Measurements from ENCODE around the gene PSMA7.

PSMA7 gene

GRCh38 chr20:62104234-62104789 is 38.9 kb downstream of the PSMA7 start:
- intact Hi-C loops (cut with DNase I; ENCODE audit: low total_unique reads), result no loop called here
- DNase-seq, result no peak
- Histone ChIP-seq H3K4me3 (no peak overlapping the region), H3K4me1 (peaks cover 0 to 9% (median 2%) of the 10 kb centered on the region in 4 donors), H3K27ac (no peak overlapping the region), H3K36me3 (no peaks in the 10 kb centered on the region), H3K9me3 (peaks cover 4 to 52% (median 43%) of the 10 kb centered on the region in 3 donors), H3K27me3 (peaks cover 0 to 35% of the 10 kb centered on the region in 2 donors)
- TF ChIP-seq, protein P1, sequence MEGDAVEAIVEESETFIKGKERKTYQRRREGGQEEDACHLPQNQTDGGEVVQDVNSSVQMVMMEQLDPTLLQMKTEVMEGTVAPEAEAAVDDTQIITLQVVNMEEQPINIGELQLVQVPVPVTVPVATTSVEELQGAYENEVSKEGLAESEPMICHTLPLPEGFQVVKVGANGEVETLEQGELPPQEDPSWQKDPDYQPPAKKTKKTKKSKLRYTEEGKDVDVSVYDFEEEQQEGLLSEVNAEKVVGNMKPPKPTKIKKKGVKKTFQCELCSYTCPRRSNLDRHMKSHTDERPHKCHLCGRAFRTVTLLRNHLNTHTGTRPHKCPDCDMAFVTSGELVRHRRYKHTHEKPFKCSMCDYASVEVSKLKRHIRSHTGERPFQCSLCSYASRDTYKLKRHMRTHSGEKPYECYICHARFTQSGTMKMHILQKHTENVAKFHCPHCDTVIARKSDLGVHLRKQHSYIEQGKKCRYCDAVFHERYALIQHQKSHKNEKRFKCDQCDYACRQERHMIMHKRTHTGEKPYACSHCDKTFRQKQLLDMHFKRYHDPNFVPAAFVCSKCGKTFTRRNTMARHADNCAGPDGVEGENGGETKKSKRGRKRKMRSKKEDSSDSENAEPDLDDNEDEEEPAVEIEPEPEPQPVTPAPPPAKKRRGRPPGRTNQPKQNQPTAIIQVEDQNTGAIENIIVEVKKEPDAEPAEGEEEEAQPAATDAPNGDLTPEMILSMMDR (IDR thresholded peaks at IDR 0.05), result no peak

GRCh38 chr20:62103508-62104233 is 39.5 kb downstream of the PSMA7 start:
- H3K9me3 ChIP-seq, result peaks cover 3 to 46% (median 37%) of the 10 kb centered on the region in 3 donors
- TF ChIP-seq, protein P1 (IDR thresholded peaks at IDR 0.05), result no peak
- H3K27me3 ChIP-seq, result peaks cover 0 to 35% of the 10 kb centered on the region in 2 donors
- no peak overlapping the region for H3K27ac ChIP-seq
- peaks cover 0 to 9% (median 2%) of the 10 kb centered on the region in 4 donors for H3K4me1 ChIP-seq
- no peak overlapping the region for H3K4me3 ChIP-seq
- intact Hi-C loops (cut with DNase I; ENCODE audit: low total_unique reads), result no loop called here
- no peak for DNase-seq
- H3K36me3 ChIP-seq, result no peaks in the 10 kb centered on the region

- DNase-seq, result no peak
- no peak overlapping the region for H3K4me3 ChIP-seq
- H3K27ac ChIP-seq, result no peak overlapping the region
- H3K36me3 ChIP-seq, result no peaks in the 10 kb centered on the region
- peaks cover 0 to 48% of the 10 kb centered on the region in 2 donors for H3K27me3 ChIP-seq
- TF ChIP-seq, protein P1 (IDR thresholded peaks at IDR 0.05), result no peak
- H3K4me1 ChIP-seq, result peaks cover 0 to 9% (median 2%) of the 10 kb centered on the region in 4 donors
- intact Hi-C loops (cut with DNase I; ENCODE audit: low total_unique reads), result no loop called here
- H3K9me3 ChIP-seq, result peaks cover 0 to 21% (median 15%) of the 10 kb centered on the region in 3 donors
Measured at GRCh38 chr20:62101078-62101477, 42.1 kb downstream of the PSMA7 start.

GRCh38 chr20:62097881-62098407 is 45.2 kb downstream of the PSMA7 start:
- H3K36me3 ChIP-seq, result no peaks in the 10 kb centered on the region
- no peak for DNase-seq
- no peaks in the 10 kb centered on the region for H3K4me1 ChIP-seq
- H3K4me3 ChIP-seq, result no peak overlapping the region
- H3K27ac ChIP-seq, result no peak overlapping the region
- intact Hi-C loops (cut with DNase I; ENCODE audit: low total_unique reads), result no loop called here
- peaks cover 0 to 21% (median 15%) of the 10 kb centered on the region in 3 donors for H3K9me3 ChIP-seq
- peaks cover 0 to 40% of the 10 kb centered on the region in 2 donors for H3K27me3 ChIP-seq
- TF ChIP-seq, protein P1 (IDR thresholded peaks at IDR 0.05), result no peak

GRCh38 chr20:62096421-62097380 is 46.5 kb downstream of the PSMA7 start:
- Histone ChIP-seq H3K4me3 (no peak overlapping the region), H3K4me1 (no peaks in the 10 kb centered on the region), H3K27me3 (peaks cover 0 to 36% of the 10 kb centered on the region in 2 donors), H3K36me3 (no peaks in the 10 kb centered on the region), H3K27ac (no peak overlapping the region), H3K9me3 (peaks cover 0 to 17% (median 15%) of the 10 kb centered on the region in 3 donors)
- TF ChIP-seq, protein P1 (IDR thresholded peaks at IDR 0.05), result no peak
- intact Hi-C loops (cut with DNase I; ENCODE audit: low total_unique reads), result no loop called here
- no peak for DNase-seq

Measured in tibial artery (tissue), 4 donors.